Measurements from ENCODE around the gene DEFB128.
A peak's percentile ranks its signal among the peaks of the same experiment; 100 is the strongest.
"Not testable (repeated sequence)": the region's sequence is repeated elsewhere in the genome, so short reads cannot be mapped to it uniquely, and the experiment has no call there.

Gene DEFB128

DNA sequence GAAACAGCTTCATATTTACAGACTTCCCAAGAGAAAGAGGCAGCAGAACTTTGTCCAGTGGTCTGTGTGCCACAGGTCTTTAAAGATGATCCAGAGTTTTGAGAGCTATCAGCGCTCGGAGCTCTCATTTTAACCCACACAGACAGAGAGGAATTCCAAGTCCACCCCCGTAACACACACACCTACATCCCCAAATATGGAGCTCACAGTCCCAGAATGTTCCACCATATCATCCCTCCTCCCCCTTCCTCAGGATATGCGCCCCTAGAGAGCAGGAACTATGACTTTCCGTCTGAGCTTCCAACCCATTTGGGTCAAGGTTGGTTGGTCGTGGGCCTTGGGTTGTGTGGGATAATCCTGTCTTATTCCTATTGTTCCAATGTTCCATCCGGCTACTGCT is at the start of gene DEFB128:
Gene DEFB128 (minus strand): TSS at position 101 of the 400 bp plus-strand sequence. CDS start 88 bp downstream, at position 13.
- no peak for DNase-seq

DNA sequence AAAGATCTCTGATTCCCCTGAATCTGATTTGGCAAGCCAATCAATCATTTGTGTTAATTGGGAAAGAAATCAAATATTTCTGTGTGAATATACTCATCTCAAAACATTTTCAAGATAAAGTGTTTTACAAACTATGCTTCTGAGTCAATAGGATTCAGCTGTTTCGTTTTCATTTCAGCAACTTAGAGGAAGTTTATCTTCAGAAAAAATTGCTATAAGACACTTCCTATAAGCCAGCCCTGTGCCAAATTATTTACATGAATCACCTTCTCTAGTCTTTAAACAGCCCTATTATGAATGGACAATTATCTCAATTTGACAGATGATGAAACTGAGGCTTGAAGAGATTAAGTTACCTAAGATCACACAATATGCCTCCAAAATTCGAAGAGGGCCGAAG is 48.4 kb upstream of the DEFB128 start:
- no peak for DNase-seq

DNA sequence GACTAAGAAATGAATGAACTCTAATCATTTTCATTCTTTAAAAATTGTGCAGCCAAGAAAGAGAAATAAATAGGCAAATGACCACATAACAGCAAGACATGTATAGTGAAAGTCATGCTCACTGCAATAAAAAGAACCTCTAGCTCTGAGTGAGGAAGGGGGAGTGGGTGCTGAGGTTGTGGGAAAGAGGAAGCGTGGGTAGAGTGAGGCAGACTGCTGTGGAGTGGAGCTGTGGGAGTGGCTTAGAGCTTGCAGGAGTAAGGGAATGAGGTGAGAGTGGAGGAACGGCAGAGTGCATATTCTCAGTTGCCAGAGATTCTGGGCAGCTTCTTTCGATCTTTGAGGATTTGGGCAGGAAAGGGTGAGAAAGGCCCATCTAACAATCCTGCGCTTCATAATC is 48.0 kb upstream of the DEFB128 start:
- DNase-seq, result peak in 1 of 2 donors; percentile 3

DNA sequence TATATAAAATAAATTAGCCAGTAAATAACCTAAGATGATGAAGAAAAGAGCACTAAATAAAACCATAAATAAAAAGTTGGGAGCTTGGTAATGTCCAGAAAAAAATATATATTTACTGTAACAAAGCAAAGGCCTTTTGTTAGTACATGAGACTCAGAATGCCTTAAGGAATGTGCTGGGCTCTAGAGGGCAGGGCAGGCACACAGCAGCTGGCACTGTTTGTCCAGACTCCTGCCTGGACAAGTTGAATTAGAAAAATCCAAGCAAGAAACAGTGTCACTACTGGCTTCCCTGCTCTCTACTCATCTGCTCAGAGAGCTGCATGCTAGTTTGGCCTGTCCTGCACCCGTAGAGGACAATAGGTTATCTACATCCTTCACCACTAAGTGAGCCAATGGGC is 46.4 kb upstream of the DEFB128 start:
- DNase-seq, result no peak

DNA sequence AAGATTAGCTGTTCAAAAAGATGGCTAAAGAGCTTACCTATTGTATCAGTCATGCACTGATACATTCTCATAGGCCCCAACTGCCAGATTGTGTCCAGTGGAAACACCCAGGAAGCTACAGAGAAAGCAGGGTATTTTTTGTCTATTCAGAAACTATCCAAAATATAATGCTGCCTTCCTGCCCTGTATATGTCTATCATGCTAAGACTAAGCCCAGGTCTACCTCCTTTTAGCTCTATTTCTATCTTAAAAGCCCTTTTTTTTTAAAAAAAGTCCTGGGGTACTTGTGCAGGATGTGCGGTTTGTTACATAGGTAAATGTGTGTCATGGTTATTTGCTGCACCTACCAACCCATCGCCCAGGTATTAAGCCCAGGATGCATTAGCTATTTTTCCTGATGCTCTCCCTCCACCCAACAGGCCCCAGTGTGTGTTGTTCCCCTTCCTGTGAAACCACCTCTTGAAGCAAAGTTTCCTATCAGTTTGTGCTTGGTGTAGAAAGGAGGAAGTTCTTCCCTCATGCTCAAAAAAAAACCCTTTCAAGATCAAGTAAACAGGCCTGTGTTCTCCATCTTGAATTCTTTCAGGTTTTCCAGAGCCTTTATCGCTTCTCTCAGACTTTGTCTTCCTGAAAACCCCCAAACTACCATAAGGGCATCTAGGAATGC is 38.1 kb upstream of the DEFB128 start:
- no peak for DNase-seq

DNA sequence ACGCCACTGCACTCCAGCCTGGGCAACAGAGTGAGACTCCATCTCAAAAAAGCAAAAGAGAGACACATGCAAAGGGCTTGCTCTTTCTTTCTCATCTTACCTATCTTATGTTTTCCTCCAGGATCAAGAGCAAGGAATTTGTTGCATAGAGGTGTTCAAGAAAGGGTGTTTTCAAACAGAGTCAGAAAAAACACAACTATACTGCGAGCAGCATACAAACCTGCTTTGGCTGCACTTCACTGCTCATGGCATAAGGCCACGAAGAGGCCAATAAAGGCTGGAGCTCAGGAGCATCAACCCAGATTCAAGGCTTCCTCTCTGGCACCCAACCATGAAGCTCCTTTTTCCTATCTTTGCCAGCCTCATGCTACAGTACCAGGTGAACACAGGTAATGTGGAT is 37.4 kb upstream of the DEFB128 start, which contains the start of gene DEFB129:
Gene DEFB129 (plus strand): TSS at position 301 of the 400 bp plus-strand sequence. CDS start 31 bp downstream, at position 332.
- DNase-seq, result no peak

DNA sequence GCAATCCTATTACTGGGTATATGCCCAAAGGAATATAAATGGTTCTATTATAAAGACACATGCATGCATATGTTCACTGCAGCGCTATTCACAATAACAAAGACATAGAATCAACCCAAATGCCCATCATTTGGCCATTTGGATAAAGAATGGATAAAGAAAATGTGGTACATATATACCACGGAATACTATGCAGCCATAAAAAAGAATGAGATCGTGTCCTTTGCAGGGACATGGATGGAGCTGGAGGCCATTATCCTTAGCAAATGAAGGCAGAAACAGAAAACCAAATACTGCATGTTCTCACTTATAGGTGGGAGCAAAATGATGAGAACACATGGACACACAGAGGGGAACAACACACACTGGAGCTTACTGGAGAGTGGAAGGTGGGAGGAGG is 36.4 kb upstream of the DEFB128 start:
- not testable (repeated sequence) for DNase-seq

DNA sequence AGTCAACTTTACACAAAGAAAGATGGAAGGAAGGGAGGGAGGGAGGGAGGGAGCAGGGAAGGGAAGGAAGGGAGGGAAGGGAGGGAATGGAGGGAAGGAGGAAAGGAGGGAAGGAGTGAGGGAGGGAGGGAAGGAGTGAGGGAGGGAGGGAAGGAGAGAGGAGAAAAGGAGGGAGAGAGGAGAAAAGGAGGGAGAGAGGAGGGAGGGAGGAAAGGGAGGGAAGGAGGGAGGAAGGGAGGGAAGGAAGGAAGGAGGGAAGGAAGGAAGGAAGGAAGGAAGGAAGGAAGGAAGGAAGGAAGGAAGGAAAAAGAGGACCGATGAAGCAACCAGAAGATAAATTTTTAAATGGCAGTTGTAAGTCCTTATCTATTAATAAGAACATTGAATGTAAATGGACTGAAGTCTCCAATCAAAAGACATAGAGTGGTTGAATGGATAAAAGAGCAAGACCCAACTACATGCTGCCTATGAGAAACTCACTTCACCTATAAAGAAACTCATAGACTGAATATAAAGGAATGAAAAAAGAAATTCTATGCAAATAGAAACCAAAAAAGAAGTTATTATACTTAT is 31.8 kb upstream of the DEFB128 start:
- DNase-seq, result no peak

DNA sequence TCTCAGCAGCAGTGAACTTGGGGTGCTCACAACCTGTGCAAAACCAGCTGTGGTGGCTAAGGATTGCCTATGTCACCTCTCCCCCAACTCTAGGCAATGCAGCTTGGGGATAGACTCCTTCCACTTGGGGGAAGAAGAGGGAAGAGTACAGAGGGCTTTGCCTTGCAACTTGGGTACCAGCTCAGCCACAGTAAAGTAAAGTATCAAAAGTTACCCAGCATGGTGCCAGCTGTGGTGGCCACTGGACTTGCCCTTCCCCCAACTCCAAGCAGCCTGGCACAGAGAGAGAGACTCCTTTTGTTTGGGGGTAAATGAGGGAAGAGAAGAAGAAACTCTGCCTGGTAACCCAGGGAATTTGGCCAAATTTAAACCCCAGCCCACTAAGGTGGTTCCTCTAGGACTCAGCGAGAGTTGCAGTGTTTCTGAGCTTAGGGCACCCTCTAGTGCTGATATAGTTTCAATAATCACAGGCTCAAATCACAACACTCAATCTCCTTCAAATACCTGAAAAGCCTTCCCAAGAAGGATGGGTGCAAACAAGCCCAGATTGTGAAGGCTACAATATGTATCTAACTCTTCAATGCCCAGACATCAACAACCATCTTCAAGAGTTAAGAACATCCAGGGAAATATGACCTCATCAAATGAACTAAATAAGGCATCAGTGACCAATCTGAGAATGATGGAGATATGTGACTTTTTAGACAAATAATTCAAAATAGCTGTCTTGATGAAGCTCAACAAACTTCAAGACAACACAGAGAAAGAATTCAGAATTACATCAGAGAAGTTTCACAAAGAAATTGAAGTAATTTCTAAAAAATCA is 30.0 kb upstream of the DEFB128 start:
- no peak for DNase-seq

DNA sequence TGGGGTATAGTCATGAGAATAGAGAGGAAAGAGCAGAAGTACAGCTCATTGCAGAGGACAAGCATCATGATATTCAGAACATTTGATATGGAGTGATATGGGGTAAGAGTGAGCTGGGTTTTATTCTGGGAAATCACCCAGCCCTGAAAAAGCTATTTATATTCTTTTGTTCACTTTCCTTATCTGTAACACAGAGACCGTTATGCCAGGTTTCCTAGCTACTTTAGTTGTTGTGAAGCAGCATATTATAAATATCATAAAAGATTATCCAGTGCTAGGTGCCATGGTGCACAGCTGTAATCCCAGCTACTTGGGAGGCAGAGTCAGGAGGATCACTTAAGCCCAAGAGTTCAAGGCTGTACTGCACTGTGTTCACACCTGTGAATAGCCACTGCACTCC is 27.8 kb upstream of the DEFB128 start:
- no peak for DNase-seq

DNA sequence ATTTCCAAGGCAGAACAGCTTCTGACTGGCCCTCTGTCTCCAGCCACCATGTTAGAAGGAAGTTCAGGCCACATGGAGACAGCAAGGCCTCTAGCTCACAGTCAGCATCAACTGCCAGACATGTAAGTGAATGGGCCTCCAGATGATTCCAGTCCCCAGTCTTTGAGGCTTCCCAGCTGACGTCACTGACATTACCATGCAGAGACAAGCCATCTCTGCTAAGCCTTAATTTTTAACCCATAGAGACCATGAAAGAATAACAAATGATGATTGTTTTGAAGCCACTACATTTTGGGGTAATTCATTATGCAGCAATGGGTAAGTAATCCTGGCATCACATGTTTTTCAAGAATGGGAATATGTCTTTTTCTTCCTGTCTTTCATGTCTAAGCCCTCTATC is 26.3 kb upstream of the DEFB128 start:
- no peak for DNase-seq

DNA sequence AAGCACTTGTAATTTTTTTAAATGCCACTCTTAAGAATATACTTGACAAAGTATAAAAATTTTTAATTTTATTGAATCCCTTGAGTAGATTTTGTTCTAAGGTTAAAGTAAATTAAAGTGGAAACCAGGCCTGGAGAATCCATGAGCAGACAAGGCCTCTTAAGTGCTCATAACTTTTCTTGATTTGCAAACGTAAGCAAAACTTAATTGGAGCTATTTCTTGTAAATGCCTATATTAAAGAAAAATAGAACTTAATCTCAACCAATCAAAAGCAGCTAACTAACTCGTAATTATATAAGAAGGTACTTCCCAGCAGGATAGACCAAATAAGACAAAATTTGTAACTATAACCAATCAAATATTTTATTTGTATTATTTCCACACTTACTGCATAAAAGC is 24.9 kb upstream of the DEFB128 start:
- no peak for DNase-seq

DNA sequence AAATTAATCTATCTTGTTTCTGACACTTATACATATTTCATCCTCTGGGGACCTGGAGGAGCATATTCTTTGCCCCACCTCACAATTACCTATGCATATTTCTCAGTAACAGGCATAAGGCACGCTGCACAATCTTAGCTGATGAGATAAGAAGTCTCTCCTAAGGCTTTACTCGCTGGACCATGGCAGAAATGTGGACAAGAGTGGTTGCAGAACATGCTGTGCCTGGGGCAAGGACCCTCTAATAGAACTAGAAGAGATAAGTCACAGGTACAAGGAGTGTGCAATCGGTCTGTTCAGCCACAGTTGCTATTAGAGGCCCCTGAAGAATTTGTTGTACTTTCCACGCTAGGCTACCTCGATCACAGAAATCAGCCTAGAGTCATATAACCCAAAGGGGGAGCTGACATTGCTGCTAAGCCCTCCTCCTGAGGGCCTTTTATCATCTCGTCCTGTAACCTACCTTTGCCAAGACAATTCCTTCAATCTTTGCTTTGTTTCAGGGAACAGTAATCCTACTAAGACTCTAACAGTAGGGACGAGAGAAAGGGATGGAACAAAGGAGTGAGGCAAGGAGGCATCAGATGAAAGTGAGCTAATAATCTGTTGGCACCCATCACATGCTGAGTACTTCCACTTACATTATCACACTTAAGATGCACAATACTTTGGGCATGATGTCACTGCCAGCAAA is 21.4 kb upstream of the DEFB128 start:
- no peak for DNase-seq

DNA sequence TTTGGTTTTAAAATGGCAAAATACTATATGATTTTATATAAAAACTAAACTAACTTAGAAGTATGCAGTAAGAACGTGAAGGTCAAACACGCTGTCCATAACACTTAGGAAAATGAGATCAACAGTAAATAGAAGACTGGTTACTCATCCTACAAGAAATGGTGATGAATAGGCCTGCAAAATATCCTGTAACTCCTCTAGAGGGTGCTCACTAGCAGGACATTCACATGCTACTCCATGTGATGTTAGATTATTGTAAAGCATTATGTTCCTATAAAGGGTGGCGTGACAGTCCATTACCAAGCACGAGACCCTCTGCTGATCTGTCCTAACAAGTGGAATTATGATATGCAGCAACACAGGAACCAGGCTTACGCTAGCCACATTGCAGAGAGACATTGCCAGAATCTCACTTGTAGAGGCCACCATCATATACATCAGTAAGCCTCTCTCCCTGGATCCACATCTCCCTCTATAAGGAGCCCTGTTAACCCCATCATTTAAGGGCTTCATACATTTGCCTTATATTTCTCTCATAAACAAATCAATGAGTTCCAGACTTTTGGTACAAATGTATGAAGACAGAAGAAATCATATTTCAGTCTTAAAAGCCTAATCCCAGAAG is 19.5 kb upstream of the DEFB128 start:
- DNase-seq, result no peak

DNA sequence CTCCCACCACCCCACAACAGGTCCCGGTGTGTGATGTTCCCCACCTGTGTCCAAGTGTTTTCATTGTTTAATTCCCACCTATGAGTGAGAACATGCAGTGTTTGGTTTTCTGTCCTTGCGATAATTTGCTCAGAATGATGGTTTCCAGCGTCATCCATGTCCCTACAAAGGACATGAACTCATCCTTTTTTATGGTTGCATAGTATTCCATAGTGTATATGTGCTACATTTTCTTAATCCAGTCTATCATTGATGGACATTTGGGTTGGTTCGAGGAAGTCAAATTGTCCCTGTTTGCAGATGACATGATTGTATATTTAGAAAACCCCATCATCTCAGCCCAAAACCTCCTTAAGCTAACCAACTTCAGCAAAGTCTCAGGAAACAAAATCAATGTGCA is 14.1 kb upstream of the DEFB128 start:
- DNase-seq, result not testable (repeated sequence)

DNA sequence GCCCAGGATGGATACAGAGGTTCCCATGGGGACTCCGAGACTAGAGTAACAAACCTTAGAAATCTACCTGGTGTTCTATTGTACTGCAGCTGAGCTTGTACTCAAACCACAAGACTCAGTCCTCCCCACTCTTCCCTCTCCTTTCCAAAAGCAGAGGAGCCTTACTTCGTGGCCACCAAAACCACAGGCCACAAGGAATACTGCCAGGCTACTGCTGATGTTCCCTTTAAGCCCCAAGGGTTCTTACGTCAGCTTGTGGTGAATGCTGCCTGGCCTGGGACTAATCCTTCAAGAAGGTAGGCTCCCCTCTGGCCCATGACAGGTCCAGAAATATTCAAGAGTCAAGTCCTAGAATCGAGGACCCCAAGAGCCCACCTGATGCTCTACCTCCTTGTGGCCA is 10.5 kb upstream of the DEFB128 start:
- no peak for DNase-seq

DNA sequence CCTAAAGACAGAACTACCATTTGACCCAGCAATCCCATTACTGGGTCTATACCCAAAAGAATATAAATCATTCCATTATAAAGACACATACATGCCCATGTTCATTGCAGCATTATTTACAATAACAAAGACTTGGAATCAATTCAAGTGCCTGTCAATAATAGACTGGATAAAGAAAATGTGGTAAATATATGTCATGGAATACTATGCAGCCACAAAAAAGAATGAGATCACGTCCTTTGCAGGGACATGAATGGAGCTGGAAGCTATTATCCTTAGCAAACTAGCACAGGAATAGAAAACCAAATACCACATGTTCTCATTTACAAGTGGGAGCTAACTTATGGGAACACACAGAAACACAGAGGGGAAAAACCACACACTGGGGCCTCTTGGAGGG is 8.7 kb upstream of the DEFB128 start:
- DNase-seq, result no peak

DNA sequence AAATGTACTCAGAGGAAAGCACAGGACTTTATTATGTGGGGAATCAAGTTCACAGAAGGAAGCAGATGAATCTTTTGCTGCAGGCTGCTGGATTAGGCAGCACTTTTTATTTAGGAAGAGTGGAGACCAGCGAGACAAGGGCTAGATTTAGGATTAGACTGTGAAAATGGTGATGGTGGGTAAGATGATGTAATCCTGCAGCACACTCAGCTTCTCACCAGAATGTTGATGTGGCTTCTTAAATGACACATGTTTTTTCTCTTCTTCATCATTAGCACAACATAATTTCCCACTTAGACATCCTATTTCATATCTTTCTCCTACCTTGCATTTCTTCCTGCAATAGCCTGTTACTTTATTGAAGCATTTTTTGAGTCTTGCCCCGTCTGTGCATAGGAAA is 1.8 kb downstream of the DEFB128 start:
- DNase-seq, result no peak

DNA sequence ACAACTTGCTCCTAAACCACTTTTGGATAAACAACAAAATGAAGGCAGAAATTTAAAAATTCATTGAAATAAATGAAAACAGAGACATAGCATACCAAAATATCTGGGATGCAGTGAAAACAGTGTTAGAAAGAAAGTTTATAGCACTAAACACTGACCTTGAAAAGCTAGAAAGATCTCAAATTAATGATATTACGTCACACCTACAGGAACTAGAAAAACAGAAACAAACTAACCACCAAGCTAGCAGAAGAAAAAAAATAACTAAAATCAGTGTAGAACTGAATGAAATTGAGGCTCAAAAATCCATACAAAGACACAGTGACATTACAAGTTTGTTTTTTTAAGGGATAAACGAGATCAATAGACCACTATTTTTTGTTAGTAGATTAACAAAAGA is 5.2 kb downstream of the DEFB128 start:
- no peak for DNase-seq

DNA sequence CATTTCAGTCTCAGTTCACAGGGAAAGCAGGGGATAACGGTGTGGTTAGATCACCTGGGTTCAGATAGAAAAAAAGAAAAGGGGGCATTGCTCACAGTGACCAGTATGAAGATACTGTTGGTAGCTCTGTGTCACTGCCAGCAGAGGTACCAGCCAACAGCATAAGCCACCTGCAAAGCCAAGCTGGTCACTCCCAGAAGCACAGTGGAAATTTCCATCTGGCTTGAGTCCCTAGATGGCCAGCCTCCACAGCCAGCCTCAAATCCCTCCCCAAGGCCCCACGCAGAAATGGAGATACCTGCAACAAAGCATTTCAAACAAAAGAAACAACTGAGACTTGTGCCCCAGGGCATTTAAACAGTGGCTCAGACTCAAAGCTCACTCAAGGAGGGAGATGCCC is 20.6 kb downstream of the DEFB128 start:
- DNase-seq, result no peak

DNA sequence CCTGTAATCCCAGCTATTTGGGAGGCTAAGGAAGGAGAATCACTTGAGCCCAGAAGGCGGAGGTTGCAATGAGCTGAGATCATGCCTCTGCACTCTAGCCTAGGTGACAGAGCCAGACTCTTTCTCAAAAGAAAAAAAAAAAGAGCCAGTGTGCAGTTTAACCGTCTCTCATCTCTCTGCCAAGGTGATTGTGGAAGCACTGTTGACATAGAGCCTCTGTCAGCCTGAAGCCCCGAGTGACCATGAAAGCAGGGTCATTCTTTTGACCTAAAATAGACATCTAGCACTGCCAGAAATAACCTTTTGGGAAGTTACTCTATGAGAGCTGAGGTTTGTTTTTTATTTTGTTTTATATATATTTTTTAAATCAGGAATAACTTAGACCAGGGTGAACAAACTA is 24.9 kb downstream of the DEFB128 start:
- no peak for DNase-seq

DNA sequence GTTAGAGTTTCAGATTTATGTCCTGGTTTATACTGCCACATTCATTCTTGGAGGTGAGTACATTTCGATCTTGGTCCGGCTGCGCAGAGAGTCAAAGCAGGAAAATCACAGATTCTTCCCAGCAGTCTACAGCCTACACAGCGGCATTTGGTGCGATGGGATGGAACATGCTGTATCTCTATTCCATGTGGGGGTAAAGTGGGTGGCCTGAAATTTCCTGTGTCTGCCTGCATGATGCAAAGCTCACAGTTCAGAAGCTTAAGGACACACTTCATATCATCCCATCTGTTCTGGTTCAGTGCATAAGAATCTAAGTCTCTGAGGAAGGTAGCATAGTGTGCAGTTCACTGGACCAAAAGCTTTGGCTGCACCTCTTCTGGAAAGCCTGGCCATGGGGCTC is 32.4 kb downstream of the DEFB128 start, which contains the start of gene DEFB127:
Gene DEFB127 (plus strand): TSS at position 301 of the 400 bp plus-strand sequence. CDS start 91 bp downstream, at position 392.
- DNase-seq, result no peak

DNA sequence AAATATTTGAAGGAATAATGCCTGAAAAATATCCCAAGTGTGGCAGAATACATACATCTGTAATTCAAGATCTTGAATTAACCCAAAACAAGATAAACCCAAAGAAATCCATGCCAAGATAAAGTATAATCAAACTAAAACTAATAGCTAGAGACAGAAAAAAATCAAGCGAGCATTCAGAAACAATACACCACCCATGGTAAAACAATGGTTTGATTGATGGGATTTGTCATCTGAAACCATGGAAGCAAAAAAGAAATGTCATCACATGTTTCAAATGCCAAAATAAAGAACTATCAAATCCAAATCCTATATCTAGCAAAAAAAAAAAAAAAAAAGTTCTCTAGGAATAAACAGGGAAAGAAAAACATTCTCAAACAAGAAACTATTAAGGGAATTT is 37.4 kb downstream of the DEFB128 start:
- DNase-seq, result no peak

Measured in stimulated activated CD4-positive, alpha-beta T cell treated with anti-CD3 and anti-CD28 coated beads, Interleukin-2, amount 100 ng/mL, for 48 hours (primary cell).